ENCODE results near the gene CDPF1.

GRCh38 chr22:46234969-46235368, 15.1 kb downstream of the CDPF1 start:
- no peak for TF ChIP-seq CTCF (IDR thresholded peaks at IDR 0.05)
- no peak for TF ChIP-seq POLR2A (IDR thresholded peaks at IDR 0.05)
